Measurements from ENCODE around the gene CNKSR3. TPM values are rescaled to one million over a fixed set of nuclear protein-coding genes. Genes with fewer than 3 reads are reported as not detected.

The CNKSR3 gene
- polyA plus RNA-seq, 1 of the 3 experiments (the other 2 are of a cell fraction) = 1.6 TPM

GRCh38 chr6:154353626-154354025 lies 156.9 kb downstream of the CNKSR3 start (continued):
- TF ChIP-seq, protein P1, sequence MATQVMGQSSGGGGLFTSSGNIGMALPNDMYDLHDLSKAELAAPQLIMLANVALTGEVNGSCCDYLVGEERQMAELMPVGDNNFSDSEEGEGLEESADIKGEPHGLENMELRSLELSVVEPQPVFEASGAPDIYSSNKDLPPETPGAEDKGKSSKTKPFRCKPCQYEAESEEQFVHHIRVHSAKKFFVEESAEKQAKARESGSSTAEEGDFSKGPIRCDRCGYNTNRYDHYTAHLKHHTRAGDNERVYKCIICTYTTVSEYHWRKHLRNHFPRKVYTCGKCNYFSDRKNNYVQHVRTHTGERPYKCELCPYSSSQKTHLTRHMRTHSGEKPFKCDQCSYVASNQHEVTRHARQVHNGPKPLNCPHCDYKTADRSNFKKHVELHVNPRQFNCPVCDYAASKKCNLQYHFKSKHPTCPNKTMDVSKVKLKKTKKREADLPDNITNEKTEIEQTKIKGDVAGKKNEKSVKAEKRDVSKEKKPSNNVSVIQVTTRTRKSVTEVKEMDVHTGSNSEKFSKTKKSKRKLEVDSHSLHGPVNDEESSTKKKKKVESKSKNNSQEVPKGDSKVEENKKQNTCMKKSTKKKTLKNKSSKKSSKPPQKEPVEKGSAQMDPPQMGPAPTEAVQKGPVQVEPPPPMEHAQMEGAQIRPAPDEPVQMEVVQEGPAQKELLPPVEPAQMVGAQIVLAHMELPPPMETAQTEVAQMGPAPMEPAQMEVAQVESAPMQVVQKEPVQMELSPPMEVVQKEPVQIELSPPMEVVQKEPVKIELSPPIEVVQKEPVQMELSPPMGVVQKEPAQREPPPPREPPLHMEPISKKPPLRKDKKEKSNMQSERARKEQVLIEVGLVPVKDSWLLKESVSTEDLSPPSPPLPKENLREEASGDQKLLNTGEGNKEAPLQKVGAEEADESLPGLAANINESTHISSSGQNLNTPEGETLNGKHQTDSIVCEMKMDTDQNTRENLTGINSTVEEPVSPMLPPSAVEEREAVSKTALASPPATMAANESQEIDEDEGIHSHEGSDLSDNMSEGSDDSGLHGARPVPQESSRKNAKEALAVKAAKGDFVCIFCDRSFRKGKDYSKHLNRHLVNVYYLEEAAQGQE (IDR thresholded peaks at IDR 0.05; ENCODE audit: low read depth, low read length) = no peak
- TF ChIP-seq ZBTB33 (IDR thresholded peaks at IDR 0.05; ENCODE audit: borderline replicate concordance, low read depth) (no peak), EZH2phosphoT487 (IDR thresholded peaks at IDR 0.05; ENCODE audit: borderline replicate concordance, low read depth) (no peak), CHD2 (IDR thresholded peaks at IDR 0.05; ENCODE audit: low read length, partially characterized antibody) (no peak), USF2 (IDR thresholded peaks at IDR 0.05; ENCODE audit: borderline replicate concordance, low read depth, low read length) (no peak), TCF12 (IDR thresholded peaks at IDR 0.05) (no peak), JUND (IDR thresholded peaks at IDR 0.05) (no peak), SIN3A (IDR thresholded peaks at IDR 0.05; ENCODE audit: borderline replicate concordance, low read depth, low read length) (no peak)

- ChIA-PET CTCF (no interaction called here), POLR2A (no interaction called here)
- H3K4me1 ChIP-seq (ENCODE audit: control insufficient read depth in 1 of 2, insufficient read depth in 2 of 2, low read depth in 1 of 2, low read length in 1 of 2) = no peaks in the 10 kb centered on the region
- no peaks in the 10 kb centered on the region for H3K9me2 ChIP-seq
- H2AFZ ChIP-seq (ENCODE audit: low read depth) = no peak overlapping the region
- no peaks in the 10 kb centered on the region for H3K27me3 ChIP-seq (ENCODE audit: insufficient read depth)
- no peak overlapping the region for H3K27ac ChIP-seq (ENCODE audit: low read depth in 2 of 2, low read length in 1 of 2)
- H3F3A ChIP-seq (replicated peaks; ENCODE audit: insufficient read depth) = no peaks in the 10 kb centered on the region
- no peak overlapping the region for H3K4me2 ChIP-seq
- WGBS (ENCODE audit: low lambda C conversion rate) = 91% methylated on average over 15 of the region's 15 CpGs
- H3K9ac ChIP-seq = no peak overlapping the region
- DNase-seq = no peak
- H3K36me3 ChIP-seq (replicated peaks in 1 of 2; ENCODE audit: control insufficient read depth in 1 of 2, insufficient read depth in 2 of 2, low read length in 1 of 2) = no peaks in the 10 kb centered on the region
- no peaks in the 10 kb centered on the region for H3K79me2 ChIP-seq (ENCODE audit: insufficient read depth)
- no peak overlapping the region for H3K4me3 ChIP-seq (ENCODE audit: low read depth in 2 of 2, low read length in 1 of 2)
- no peaks in the 10 kb centered on the region for H4K20me1 ChIP-seq (ENCODE audit: insufficient read depth)
- no peaks in the 10 kb centered on the region for H3K9me3 ChIP-seq
- TF ChIP-seq GATA2 (CRISPR knock-in tag; IDR thresholded peaks at IDR 0.05) (no peak), NFIC (IDR thresholded peaks at IDR 0.05; ENCODE audit: borderline replicate concordance) (no peak), IRF3 (IDR thresholded peaks at IDR 0.05; ENCODE audit: low read depth, low read length) (no peak), RAD21 (IDR thresholded peaks at IDR 0.05; ENCODE audit: low read length) (no peak), SMC3 (IDR thresholded peaks at IDR 0.05; ENCODE audit: low read depth, low read length) (no peak), CTCF (IDR thresholded peaks at IDR 0.05) (no peak), POLR2AphosphoS5 (IDR thresholded peaks at IDR 0.05; ENCODE audit: low read depth, low read length) (no peak), ELF1 (IDR thresholded peaks at IDR 0.05) (no peak), CHD2 (IDR thresholded peaks at IDR 0.05; ENCODE audit: low read length, partially characterized antibody) (no peak), TAF1 (IDR thresholded peaks at IDR 0.05; ENCODE audit: borderline replicate concordance, low read depth, low read length) (no peak), GABPA (IDR thresholded peaks at IDR 0.05; ENCODE audit: low read depth) (no peak), EZH2phosphoT487 (IDR thresholded peaks at IDR 0.05; ENCODE audit: borderline replicate concordance, low read depth) (no peak), MEF2A (IDR thresholded peaks at IDR 0.05; ENCODE audit: borderline replicate concordance, low read depth) (no peak), ZBTB33 (IDR thresholded peaks at IDR 0.05; ENCODE audit: borderline replicate concordance, low read depth) (no peak)
These were observed 157.4 kb downstream of the CNKSR3 start for GRCh38 chr6:154352898-154353585.
